ENCODE results near the gene MARCHF9. TPM values are rescaled to one million over a fixed set of nuclear protein-coding genes. Genes with fewer than 3 reads are reported as not detected.

Gene MARCHF9
- total RNA-seq, 1 experiment from 2014 or later: 21.8 TPM

DNA sequence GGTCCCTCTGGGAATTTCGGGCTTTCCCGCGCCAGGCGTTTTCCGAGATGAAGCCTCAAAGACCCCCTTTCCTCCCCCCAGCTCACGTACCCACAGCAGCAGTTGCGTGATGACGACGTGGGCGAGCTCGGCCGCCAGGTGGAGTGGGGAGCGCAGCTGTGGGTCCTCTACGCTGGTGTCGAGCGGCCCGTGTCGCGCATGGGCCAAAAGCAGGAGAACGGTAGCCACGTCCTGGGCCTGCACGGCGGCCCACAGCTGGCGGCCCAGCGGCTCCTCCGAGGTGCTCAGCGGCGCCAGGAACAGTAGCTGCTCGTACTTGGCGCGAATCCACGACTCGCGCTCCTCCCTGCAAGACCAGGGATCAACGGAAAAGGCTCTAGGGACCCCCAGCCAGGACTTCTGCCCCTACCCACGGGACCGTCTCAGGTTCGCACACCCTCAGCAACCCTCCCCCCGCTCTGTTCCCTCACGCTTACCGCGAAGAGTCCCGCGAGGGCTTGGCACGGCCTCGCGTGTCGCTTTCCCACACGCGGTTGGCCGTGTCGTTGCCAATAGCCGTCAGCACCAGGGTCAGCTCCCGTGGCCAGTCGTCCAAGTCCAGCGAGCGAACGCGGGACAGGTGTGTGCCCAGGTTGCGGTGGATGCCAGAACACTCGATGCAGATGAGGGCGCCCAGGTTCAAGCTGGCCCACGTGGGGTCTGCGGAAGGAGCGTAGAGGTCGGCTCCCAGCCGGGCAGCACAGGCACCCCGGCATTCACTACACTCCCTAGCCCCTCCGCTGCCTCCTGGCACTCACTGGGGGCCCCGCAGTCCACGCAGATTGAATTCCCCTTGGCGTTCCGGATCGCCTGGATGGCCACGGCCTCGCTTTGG lies 27.8 kb upstream of the MARCHF9 start:
- intact Hi-C loops (cut with micrococcal nuclease): loop anchor here (2.0 kb wide), 1 partner anchor 16 kb away; no protein-coding TSS in a partner anchor
- RAD21 ChIA-PET (ENCODE audit: low non-redundant PET in 1 of 2, low total read pairs in 2 of 2, uncharacterized antibody in 2 of 2, unreplicated experiment in 2 of 2): no interaction called here

More for the DNA sequence above, 27.8 kb upstream of the MARCHF9 start:
- Histone ChIP-seq H2AFZ (ENCODE audit: low read depth, low read length, poor library complexity, severe bottlenecking) (no peak overlapping the region), H3K9me3 (ENCODE audit: control insufficient read depth in 1 of 2, insufficient read depth in 1 of 2, low read depth in 1 of 2, low read length in 2 of 2) (no peaks in the 10 kb centered on the region), H3K79me2 (ENCODE audit: insufficient read depth, low read length) (no peaks in the 10 kb centered on the region), H3K27me3 (ENCODE audit: insufficient read depth, low read length) (no peaks in the 10 kb centered on the region), H3K4me2 (ENCODE audit: low read length) (peak overlapping the region; percentile 99), H3K4me3 (replicated peaks in 1 of 2; ENCODE audit: low read depth in 1 of 2, low read length in 2 of 2) (peak overlapping the region; percentile 85 to 89), H3K36me3 (ENCODE audit: control insufficient read depth in 1 of 2, insufficient read depth in 2 of 2, low read length in 2 of 2) (peaks cover 4 to 13% of the 10 kb centered on the region in 2 experiments; a peak in 2 of 4 replicates), H3K4me1 (ENCODE audit: control insufficient read depth in 1 of 2, insufficient read depth in 2 of 2, low read length in 2 of 2) (peaks cover 7 to 18% of the 10 kb centered on the region in 2 experiments; a peak in 3 of 4 replicates), H4K20me1 (ENCODE audit: insufficient read depth) (no peaks in the 10 kb centered on the region), H3K9ac (ENCODE audit: low read length) (peak overlapping the region; percentile 89), H3K9me2 (ENCODE audit: insufficient read depth) (no peaks in the 10 kb centered on the region), H3K27ac (ENCODE audit: low read depth, low read length) (peak overlapping the region; percentile 92)
- ATAC-seq: peak; percentile 1; the same call in 1 of the 2 replicates
- no peak for TF ChIP-seq EZH2 (IDR thresholded peaks at IDR 0.05)
- TF ChIP-seq CEBPB (IDR thresholded peaks at IDR 0.05; ENCODE audit: low read depth): no peak
- TF ChIP-seq YY1 (IDR thresholded peaks at IDR 0.05; ENCODE audit: extremely low read depth, insufficient replicate concordance, low read depth, low read length): no peak
- TF ChIP-seq RAD21 (IDR thresholded peaks at IDR 0.05; ENCODE audit: low read depth): no peak
- no peak for TF ChIP-seq SIN3A (IDR thresholded peaks at IDR 0.05; ENCODE audit: low read depth)
- TF ChIP-seq, protein P1, sequence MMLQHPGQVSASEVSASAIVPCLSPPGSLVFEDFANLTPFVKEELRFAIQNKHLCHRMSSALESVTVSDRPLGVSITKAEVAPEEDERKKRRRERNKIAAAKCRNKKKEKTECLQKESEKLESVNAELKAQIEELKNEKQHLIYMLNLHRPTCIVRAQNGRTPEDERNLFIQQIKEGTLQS (IDR thresholded peaks at IDR 0.05): no peak
- TF ChIP-seq POLR2A (IDR thresholded peaks at IDR 0.05; ENCODE audit: borderline replicate concordance, extremely low read depth, insufficient read depth, insufficient read length): no peak
- no peak for TF ChIP-seq SRF (IDR thresholded peaks at IDR 0.05; ENCODE audit: low read depth)
- no peak for TF ChIP-seq ZBTB33 (IDR thresholded peaks at IDR 0.05; ENCODE audit: extremely low read depth, insufficient replicate concordance, low read length)
- CTCF ChIA-PET: interaction anchor here (1.0 to 3.1 kb wide), 4 partner anchors 11 to 146 kb away, joined by 3 to 15 read pairs (median 3); no protein-coding TSS in a partner anchor
- DNase-seq (ENCODE audit: low read depth, low spot score): no peak
- BruUV-seq (replicated peaks): TSS peak; percentile 50
- POLR2A ChIA-PET: interaction anchor here (1.1 kb wide), 1 partner anchor 212 kb away, joined by 4 read pairs; no protein-coding TSS in a partner anchor

Data from HCT116 (cell line).